ENCODE measurements around the gene RNU6-1.

DNA sequence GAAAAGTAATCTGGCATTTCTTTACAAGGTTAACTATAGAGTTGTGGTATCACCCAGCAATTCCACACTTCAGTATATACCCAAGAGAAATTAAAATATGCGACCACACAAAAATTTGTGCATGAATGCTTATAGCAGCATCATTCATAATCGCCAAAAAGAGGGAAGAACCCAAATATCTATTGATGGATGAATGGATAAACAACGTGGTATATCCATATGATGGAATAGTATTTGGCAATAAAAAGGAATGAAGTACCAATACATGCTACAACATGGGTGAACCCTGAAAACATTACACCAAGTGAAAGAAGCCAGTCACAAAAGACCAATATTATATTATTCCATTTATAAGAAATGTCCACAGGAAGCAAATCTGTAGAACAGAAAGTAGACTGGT, 23.2 kb downstream of the RNU6-1 start:
- no peak for TF ChIP-seq POLR2AphosphoS5 (IDR thresholded peaks at IDR 0.05; ENCODE audit: low read depth, low read length)
- no peak for TF ChIP-seq POLR2A (IDR thresholded peaks at IDR 0.05; ENCODE audit: low read depth, low read length)
- no peak for TF ChIP-seq TAF1 (IDR thresholded peaks at IDR 0.05; ENCODE audit: borderline replicate concordance, low read depth, low read length)

Measured in GM12892 (cell line).